CD14-positive monocyte (primary cell): ENCODE data around the gene SLC35E3. TPM values are rescaled to one million over a fixed set of nuclear protein-coding genes. Genes with fewer than 3 reads are reported as not detected.

Source experiments
- DNase-seq, 3 donors: peaks; one replicate each; pipeline ENCODE4 v3.0.0-alpha.2; 2011 to 2022
- H2AFZ ChIP-seq: 2 replicates; pipeline ENCODE4 v1.6.0; 2012; ENCODE audit warnings: mild to moderate bottlenecking, low read depth, low read length, inconsistent platforms; ENCODE audit not compliant: insufficient read depth, poor library complexity, severe bottlenecking
- H3K27ac ChIP-seq, 2 donors: 1 replicate in 1 of 2; 2 replicates in 1 of 2; pipeline ENCODE4 v1.5.1; 2012 to 2013; ENCODE audit warnings: low read length in 2 of 2, control low read depth in 1 of 2, inconsistent platforms in 1 of 2, low read depth in 1 of 2, mild to moderate bottlenecking in 1 of 2
- H3K27me3 ChIP-seq, 2 donors: one replicate each; pipeline versions ENCODE4 v1.6.0 to v1.6.1; 2011 to 2013; ENCODE audit warnings: low read length in 2 of 2; ENCODE audit not compliant: control insufficient read depth in 2 of 2, insufficient read depth in 2 of 2
- H3K36me3 ChIP-seq, 2 donors: replicated peaks in 1 of 2; 1 replicate in 1 of 2; 2 replicates in 1 of 2; pipeline versions ENCODE4 v1.5.1 to v1.6.1; 2012 to 2013; ENCODE audit warnings: low read length in 2 of 2, control low read depth in 1 of 2, inconsistent platforms in 1 of 2, mild to moderate bottlenecking in 1 of 2; ENCODE audit not compliant: insufficient read depth in 2 of 2, control insufficient read depth in 1 of 2
- H3K4me1 ChIP-seq, 2 donors: 1 replicate in 1 of 2; 2 replicates in 1 of 2; pipeline versions ENCODE4 v1.5.1 to v1.6.1; 2012 to 2013; ENCODE audit warnings: low read length in 2 of 2, control low read depth in 1 of 2, inconsistent platforms in 1 of 2, mild to moderate bottlenecking in 1 of 2, moderate library complexity in 1 of 2; ENCODE audit not compliant: insufficient read depth in 2 of 2, control insufficient read depth in 1 of 2
- H3K4me2 ChIP-seq: replicated peaks from 2 replicates; pipeline ENCODE3; 2012; ENCODE audit warnings: low read length, moderate library complexity, mild to moderate bottlenecking; ENCODE audit not compliant: poor library complexity, severe bottlenecking; ENCODE audit errors: extremely low read depth
- H3K4me3 ChIP-seq, 3 experiments: fragments of 200-600 bp in 1 of 3; sonication (generic) in 1 of 3; replicated peaks in 1 of 3; 1 replicate in 2 of 3; 2 replicates in 1 of 3; pipeline ENCODE4 v1.5.1; 2011 to 2013; ENCODE audit warnings: low read length in 3 of 3, mild to moderate bottlenecking in 3 of 3, control low read depth in 2 of 3, low read depth in 2 of 3, inconsistent platforms in 1 of 3, moderate library complexity in 1 of 3
- H3K79me2 ChIP-seq: 2 replicates; pipeline ENCODE4 v1.6.0; 2012; ENCODE audit warnings: mild to moderate bottlenecking, control low read depth, inconsistent platforms, low read length, moderate library complexity; ENCODE audit not compliant: insufficient read depth
- H3K9ac ChIP-seq: 2 replicates; pipeline ENCODE4 v1.6.0; 2017; ENCODE audit warnings: low read length, mild to moderate bottlenecking; ENCODE audit not compliant: insufficient read depth, poor library complexity, severe bottlenecking
- H3K9me3 ChIP-seq, 2 donors: replicated peaks in 1 of 2; 1 replicate in 1 of 2; 2 replicates in 1 of 2; pipeline versions ENCODE4 v1.5.1 to v1.6.1; 2012 to 2013; ENCODE audit warnings: low read length in 2 of 2, control low read depth in 1 of 2; ENCODE audit not compliant: control insufficient read depth in 1 of 2, insufficient read depth in 1 of 2
- H4K20me1 ChIP-seq: 2 replicates; pipeline ENCODE4 v1.6.0; 2012; ENCODE audit warnings: mild to moderate bottlenecking, low read length, control low read depth, moderate library complexity; ENCODE audit not compliant: insufficient read depth
- H3K27ac Mint-ChIP-seq, 7 donors: one replicate each; pipeline ENCODE4 v1.8.0; 2020; ENCODE audit warnings: mild to moderate bottlenecking in 7 of 7, mixed read lengths in 7 of 7, moderate library complexity in 6 of 7, inconsistent platforms in 2 of 7
- H3K27me3 Mint-ChIP-seq, 3 donors: one replicate each; pipeline ENCODE4 v1.8.0; 2021 to 2022; ENCODE audit warnings: low read depth in 3 of 3, mild to moderate bottlenecking in 3 of 3, mixed read lengths in 3 of 3, moderate library complexity in 3 of 3, inconsistent platforms in 1 of 3
- H3K36me3 Mint-ChIP-seq, 2 donors: one replicate each; pipeline ENCODE4 v1.8.0; 2020; ENCODE audit warnings: mixed read lengths in 2 of 2, inconsistent platforms in 1 of 2, mild to moderate bottlenecking in 1 of 2
- H3K4me1 Mint-ChIP-seq: one replicate; pipeline ENCODE4 v1.8.0; 2020; ENCODE audit warnings: mild to moderate bottlenecking, mixed read lengths
- H3K4me3 Mint-ChIP-seq, 2 donors: one replicate each; pipeline ENCODE4 v1.8.0; 2020; ENCODE audit warnings: mild to moderate bottlenecking in 2 of 2, mixed read lengths in 2 of 2, moderate library complexity in 1 of 2
- H3K9me3 Mint-ChIP-seq, 7 donors: one replicate each; pipeline ENCODE4 v1.8.0; 2020 to 2022; ENCODE audit warnings: mixed read lengths in 7 of 7, mild to moderate bottlenecking in 6 of 7, moderate library complexity in 6 of 7, inconsistent platforms in 2 of 7
- WGBS: methylation state at CpG from one replicate; pipeline ENCODE4 v1.1.5; 2013; ENCODE audit warnings: missing lambda C conversion rate; ENCODE audit not compliant: insufficient coverage; 5-methylcytosine and 5-hydroxymethylcytosine counted together
- intact Hi-C, 2 donors: fragments of 100-400 bp; cut with micrococcal nuclease; formaldehyde crosslinking; loops; one replicate each; pipeline versions ENCODE4 v1.15.0 to v1.15.1; 2023
- polyA plus RNA-seq, 3 donors: library from polyadenylated mRNA; depleted of rRNA in 1 of 3; unstranded in 2 of 3; stranded (reverse) in 1 of 3; fragments of 300-500 nt in 2 of 3; fragments of >200 nt in 1 of 3; fragmentation: Illumina TruSeq in 2 of 3; gene quantifications; 1 replicate in 2 of 3; 2 replicates in 1 of 3; pipeline ENCODE4 v1.2.3, GENCODE V29; 2012 to 2021
- TF ChIP-seq, protein P1 (sequence below): fragments of 200-600 bp; IDR thresholded peaks from one replicate; pipeline ENCODE4 v1.8.0; 2022; ENCODE audit warnings: antibody characterized with exemption, mild to moderate bottlenecking

Gene SLC35E3
- polyA plus RNA-seq, 3 donors, result 4.3 to 12.4 (median 10.9) TPM

DNA sequence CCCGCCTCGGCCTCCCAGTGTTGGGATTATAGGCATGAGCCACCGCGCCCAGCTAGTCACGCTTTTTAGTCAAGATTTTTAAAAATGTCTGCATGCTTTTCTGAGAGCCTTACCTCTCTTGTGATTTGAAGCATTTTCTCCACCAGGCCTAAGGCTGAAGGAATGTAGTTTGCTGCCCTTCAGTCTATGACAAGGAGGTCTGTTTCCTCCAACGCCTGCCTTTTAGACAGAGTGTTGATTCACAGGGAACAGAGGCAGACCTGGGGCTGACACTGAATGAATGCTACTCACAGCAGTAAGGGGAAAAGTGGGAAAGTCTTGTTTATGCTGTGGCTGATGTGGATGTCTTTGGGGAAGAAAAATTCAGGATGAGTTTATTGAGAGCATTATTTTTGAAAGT lies 34.8 kb downstream of the SLC35E3 start:
- peaks cover 0 to 2% (median 1%) of the 10 kb centered on the region in 3 donors for H3K27me3 Mint-ChIP-seq
- H3K36me3 ChIP-seq, result no peaks in the 10 kb centered on the region
- TF ChIP-seq, protein P1, sequence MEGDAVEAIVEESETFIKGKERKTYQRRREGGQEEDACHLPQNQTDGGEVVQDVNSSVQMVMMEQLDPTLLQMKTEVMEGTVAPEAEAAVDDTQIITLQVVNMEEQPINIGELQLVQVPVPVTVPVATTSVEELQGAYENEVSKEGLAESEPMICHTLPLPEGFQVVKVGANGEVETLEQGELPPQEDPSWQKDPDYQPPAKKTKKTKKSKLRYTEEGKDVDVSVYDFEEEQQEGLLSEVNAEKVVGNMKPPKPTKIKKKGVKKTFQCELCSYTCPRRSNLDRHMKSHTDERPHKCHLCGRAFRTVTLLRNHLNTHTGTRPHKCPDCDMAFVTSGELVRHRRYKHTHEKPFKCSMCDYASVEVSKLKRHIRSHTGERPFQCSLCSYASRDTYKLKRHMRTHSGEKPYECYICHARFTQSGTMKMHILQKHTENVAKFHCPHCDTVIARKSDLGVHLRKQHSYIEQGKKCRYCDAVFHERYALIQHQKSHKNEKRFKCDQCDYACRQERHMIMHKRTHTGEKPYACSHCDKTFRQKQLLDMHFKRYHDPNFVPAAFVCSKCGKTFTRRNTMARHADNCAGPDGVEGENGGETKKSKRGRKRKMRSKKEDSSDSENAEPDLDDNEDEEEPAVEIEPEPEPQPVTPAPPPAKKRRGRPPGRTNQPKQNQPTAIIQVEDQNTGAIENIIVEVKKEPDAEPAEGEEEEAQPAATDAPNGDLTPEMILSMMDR, result no peak
- H3K27ac ChIP-seq, result no peak overlapping the region
- peaks cover 0 to 2% (median 0%) of the 10 kb centered on the region in 7 donors for H3K9me3 Mint-ChIP-seq
- peaks cover 25% of the 10 kb centered on the region in 2 donors for H3K4me1 ChIP-seq
- H3K4me3 ChIP-seq, result no peak overlapping the region
- H3K79me2 ChIP-seq, result no peaks in the 10 kb centered on the region
- no peaks in the 10 kb centered on the region for H4K20me1 ChIP-seq
- no peak for DNase-seq
- no peak overlapping the region for H2AFZ ChIP-seq
- H3K9me3 ChIP-seq, result no peaks in the 10 kb centered on the region
- intact Hi-C loops, result loop anchor here in 1 of 2 donors (5.0 kb wide), 1 partner anchor 33 kb away; the partner anchor contains the start of gene SLC35E3
- peak overlapping the region in 1 of 7 donors; percentile 16 for H3K27ac Mint-ChIP-seq
- H3K27me3 ChIP-seq, result no peaks in the 10 kb centered on the region
- H3K4me2 ChIP-seq, result no peak overlapping the region
- H3K4me1 Mint-ChIP-seq, result peaks cover 23% of the 10 kb centered on the region
- peaks cover 0 to 2% of the 10 kb centered on the region in 2 donors for H3K36me3 Mint-ChIP-seq
- H3K4me3 Mint-ChIP-seq, result no peak overlapping the region
- WGBS, result 95% methylated on average over 5 of the region's 6 CpGs
- H3K9ac ChIP-seq, result no peak overlapping the region

DNA sequence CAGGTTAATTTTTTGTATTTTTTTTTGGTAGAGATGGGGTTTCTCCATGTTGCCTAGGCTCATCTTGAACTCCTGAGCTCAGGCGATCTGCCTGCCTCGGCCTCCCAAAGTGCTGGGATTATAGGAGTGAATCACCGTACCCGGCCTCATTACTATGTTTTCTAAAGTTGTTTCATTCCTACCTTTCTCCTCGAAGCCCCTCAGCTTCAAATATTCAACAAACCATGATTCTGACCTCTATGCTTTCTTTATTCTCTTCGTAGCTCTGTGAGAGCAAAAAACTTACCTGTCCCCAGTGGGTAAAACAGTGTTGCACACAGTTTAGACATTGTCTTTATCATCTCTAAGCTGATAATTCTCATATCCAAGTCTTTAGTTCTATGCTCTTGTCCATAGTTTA lies 35.8 kb downstream of the SLC35E3 start:
- Histone ChIP-seq H3K9me3 (no peaks in the 10 kb centered on the region), H2AFZ (no peak overlapping the region), H3K27ac (no peak overlapping the region), H3K27me3 (no peaks in the 10 kb centered on the region), H3K4me2 (no peak overlapping the region), H3K9ac (no peak overlapping the region), H4K20me1 (no peaks in the 10 kb centered on the region), H3K4me3 (no peak overlapping the region), H3K36me3 (no peaks in the 10 kb centered on the region), H3K79me2 (no peaks in the 10 kb centered on the region), H3K4me1 (peaks cover 35% of the 10 kb centered on the region in 2 donors)
- TF ChIP-seq, protein P1, result no peak
- H3K27me3 Mint-ChIP-seq, result peaks cover 0 to 1% (median under 1%) of the 10 kb centered on the region in 3 donors
- H3K27ac Mint-ChIP-seq, result peak overlapping the region in 1 of 7 donors; percentile 26
- 100% methylated on average over 4 of the region's 6 CpGs for WGBS
- intact Hi-C loops, result loop anchor here in 1 of 2 donors (5.0 kb wide), 1 partner anchor 34 kb away; the partner anchor contains the start of gene SLC35E3
- H3K4me3 Mint-ChIP-seq, result no peak overlapping the region
- H3K4me1 Mint-ChIP-seq, result peaks cover 32% of the 10 kb centered on the region
- peaks cover 2% of the 10 kb centered on the region in 2 donors for H3K36me3 Mint-ChIP-seq
- peaks cover 0 to under 1% (median 0%) of the 10 kb centered on the region in 7 donors for H3K9me3 Mint-ChIP-seq
- no peak for DNase-seq
